K562 (cell line): ENCODE data around the gene TFEC. TPM values are rescaled to one million over a fixed set of nuclear protein-coding genes. Genes with fewer than 3 reads are reported as not detected.

Experiments used
- ATAC-seq: fragments of 200-7000 bp; cut with Tn5 transposase; 3 replicates; pipeline ENCODE4 v1.9.1; 2020; ENCODE audit warnings: moderate library complexity
- BruUV-seq: library from RNA; stranded (reverse); fragments of 400-500 nt; replicated peaks from 2 replicates; lab custom pipeline; 2021; lab: Mats Ljungman, UMichigan
- CTCF ChIA-PET: fragments of 300-600 bp; formaldehyde crosslinking; extraction: SDS; loops from one replicate; lab custom pipeline; 2021; ENCODE audit warnings: low intra/inter-chr PET ratio; lab: Yijun Ruan, JAX
- POLR2A ChIA-PET: fragments of 300-600, 350-650 bp; sonication (Branson Sonifier 250); formaldehyde crosslinking; extraction: SDS; loops from one replicate; lab custom pipeline; 2021; ENCODE audit warnings: antibody characterized with exemption, inconsistent platforms; lab: Yijun Ruan, JAX
- DNase-seq, 4 experiments: peaks; one replicate each; pipeline versions ENCODE4 v3.0.0 to v3.0.0-alpha.2; 2011 to 2018; ENCODE audit warnings: low spot score in 3 of 4, mixed read lengths in 3 of 4; ENCODE audit errors: extremely low read depth in 1 of 4
- FAIRE-seq: peaks from 2 replicates; lab custom pipeline; 2011; peaks lifted over from hg19 to GRCh38; lab: Jason Lieb, UNC
- H2AFZ ChIP-seq: 2 replicates; pipeline ENCODE4 v1.6.0; 2011; ENCODE audit warnings: low read depth, low read length, control low read depth, inconsistent platforms
- H3K27ac ChIP-seq: fragments of 200-600 bp; 3 replicates; pipeline ENCODE4 v1.8.0; 2011; ENCODE audit warnings: low read depth, mild to moderate bottlenecking, control low read depth, inconsistent platforms, low read length, moderate library complexity, mixed read lengths; ENCODE audit errors: extremely low read depth
- H3K27me3 ChIP-seq, 2 experiments: fragments of 300-600 bp in 1 of 2; 2 replicates in 1 of 2; 3 replicates in 1 of 2; pipeline versions ENCODE4 v1.6.0 to v1.8.0; 2011; ENCODE audit warnings: inconsistent platforms in 2 of 2, low read length in 2 of 2, mild to moderate bottlenecking in 1 of 2, mixed read lengths in 1 of 2, moderate library complexity in 1 of 2; ENCODE audit not compliant: control insufficient read depth in 2 of 2, insufficient read depth in 2 of 2
- H3K36me3 ChIP-seq: fragments of 300-600 bp; 3 replicates; pipeline ENCODE4 v1.8.0; 2011; ENCODE audit warnings: mild to moderate bottlenecking, low read length, inconsistent platforms; ENCODE audit not compliant: control insufficient read depth, insufficient read depth
- H3K4me1 ChIP-seq, 2 experiments: fragments of 200-600 bp in 1 of 2; replicated peaks in 1 of 2; 2 replicates in 1 of 2; 3 replicates in 1 of 2; pipeline versions ENCODE4 v1.5.1 to v1.8.0; 2011; ENCODE audit warnings: inconsistent platforms in 2 of 2, low read length in 2 of 2, mild to moderate bottlenecking in 1 of 2, mixed read lengths in 1 of 2, moderate library complexity in 1 of 2; ENCODE audit not compliant: control insufficient read depth in 2 of 2, insufficient read depth in 2 of 2
- H3K4me2 ChIP-seq: 2 replicates; pipeline ENCODE4 v1.6.1; 2011; ENCODE audit warnings: low read length, control low read depth, inconsistent platforms, mixed read lengths; ENCODE audit not compliant: insufficient read depth
- H3K4me3 ChIP-seq: fragments of 200-600 bp; sonication (generic), shearing (Covaris generic); 2 replicates; pipeline ENCODE4 v1.5.1; 2016; ENCODE audit warnings: control low read depth, inconsistent platforms
- H3K79me2 ChIP-seq: fragments of 200-600 bp; 3 replicates; pipeline ENCODE4 v1.8.0; 2011; ENCODE audit warnings: low read length, inconsistent platforms; ENCODE audit not compliant: control insufficient read depth, insufficient read depth
- H3K9ac ChIP-seq, 2 experiments: 2 replicates each; pipeline versions ENCODE4 v1.6.0 to v1.6.1; 2011; ENCODE audit warnings: low read depth in 2 of 2, low read length in 2 of 2, control low read depth in 1 of 2, inconsistent platforms in 1 of 2, mild to moderate bottlenecking in 1 of 2, mixed read lengths in 1 of 2; ENCODE audit not compliant: insufficient read depth in 1 of 2
- H3K9me1 ChIP-seq: one replicate; pipeline ENCODE4 v1.6.0; 2011; ENCODE audit warnings: inconsistent platforms, mild to moderate bottlenecking, low read length, moderate library complexity; ENCODE audit not compliant: control insufficient read depth, insufficient read depth
- H3K9me3 ChIP-seq: replicated peaks from 2 replicates; pipeline ENCODE4 v1.5.1; 2011; ENCODE audit warnings: low read depth, low read length, inconsistent platforms; ENCODE audit not compliant: control insufficient read depth, insufficient read depth
- H4K20me1 ChIP-seq: replicated peaks from 2 replicates; pipeline ENCODE4 v1.6.1; 2011; ENCODE audit warnings: low read length, inconsistent platforms, mixed read lengths; ENCODE audit not compliant: control insufficient read depth, insufficient read depth
- HINFP ChIP-seq: fragments of 450-650 bp; conservative IDR thresholded peaks from 2 replicates; pipeline ENCODE4 v1.6.1; 2016; ENCODE audit warnings: missing genetic modification characterization, low read depth, mild to moderate bottlenecking, control low read depth, missing compliant biosample characterization
- HIVEP1 ChIP-seq: fragments of 250-450 bp; sonication (Bioruptor Pico); IDR thresholded peaks from 2 replicates; pipeline ENCODE4 v1.4.0; 2020; ENCODE audit warnings: mild to moderate bottlenecking
- JUNB ChIP-seq: fragments of 450-650 bp; formaldehyde crosslinking; conservative IDR thresholded peaks from 2 replicates; pipeline ENCODE4 v1.4.0; 2020; ENCODE audit warnings: mild to moderate bottlenecking
- JUND ChIP-seq, 2 experiments: IDR thresholded peaks; 2 replicates in 1 of 2; 3 replicates in 1 of 2; pipeline ENCODE4 v1.6.1; 2011; ENCODE audit warnings: borderline replicate concordance in 2 of 2, low read depth in 2 of 2, low read length in 2 of 2, improper control_type of control experiment in 1 of 2, missing biosample characterization in 1 of 2, missing genetic modification characterization in 1 of 2, missing genetic modification reagents in 1 of 2
- MCM5 ChIP-seq: fragments of 450-650 bp; IDR thresholded peaks from 2 replicates; pipeline ENCODE4 v1.6.1; 2016; ENCODE audit warnings: low read depth
- MTA1 ChIP-seq: fragments of 450-650 bp; IDR thresholded peaks from 2 replicates; pipeline ENCODE4 v1.6.1; 2017; ENCODE audit warnings: borderline replicate concordance
- RAD51 ChIP-seq: fragments of 450-650 bp; IDR thresholded peaks from 2 replicates; pipeline ENCODE4 v1.7.1; 2016; ENCODE audit warnings: low read depth, mild to moderate bottlenecking, borderline replicate concordance
- RBM17 ChIP-seq: fragments of 200-400 bp; formaldehyde crosslinking; IDR thresholded peaks from 2 replicates; pipeline ENCODE4 v1.6.1; 2017; ENCODE audit warnings: low read depth, mild to moderate bottlenecking, low read length, borderline replicate concordance
- RBM25 ChIP-seq: fragments of 200-400 bp; formaldehyde crosslinking; IDR thresholded peaks from 2 replicates; pipeline ENCODE4 v1.6.1; 2018; ENCODE audit warnings: low read length, low read depth, moderate library complexity; ENCODE audit not compliant: severe bottlenecking
- TFE3 ChIP-seq: fragments of 450-650 bp; formaldehyde crosslinking; IDR thresholded peaks from 2 replicates; pipeline ENCODE4 v1.4.0; 2020; ENCODE audit warnings: mild to moderate bottlenecking, mixed read lengths
- ZKSCAN1 ChIP-seq: fragments of 150-350 bp; IDR thresholded peaks from 2 replicates; pipeline ENCODE4 v1.6.1; 2016; ENCODE audit warnings: low read depth, low read length
- ZNF324 ChIP-seq: fragments of 250-450 bp; sonication (Bioruptor Pico); IDR thresholded peaks from 2 replicates; pipeline ENCODE4 v1.4.0; 2020; ENCODE audit warnings: mild to moderate bottlenecking
- ZNF589 ChIP-seq: fragments of 200-800 bp; sonication (Bioruptor generic); IDR thresholded peaks from 2 replicates; pipeline ENCODE4 v1.6.1; 2016; ENCODE audit warnings: low read depth, missing genetic modification characterization, missing compliant biosample characterization
- ZNF609 ChIP-seq: sonication (generic); formaldehyde crosslinking; IDR thresholded peaks from 2 replicates; pipeline ENCODE4 v1.8.1; 2023; ENCODE audit warnings: missing genetic modification reagents, mild to moderate bottlenecking, borderline replicate concordance
- WGBS: fragments of 100-300 bp; shearing (Covaris generic); methylation state at CpG from one replicate; pipeline ENCODE4 v1.1.6; 2016; ENCODE audit warnings: low coverage, mixed read lengths; ENCODE audit not compliant: insufficient coverage; ENCODE audit errors: missing lambda C conversion rate; 5-methylcytosine and 5-hydroxymethylcytosine counted together
- in situ Hi-C: fragments of 300-500 bp; cut with MboI; formaldehyde crosslinking; loops from 4 replicates; pipeline ENCODE4 v1.15.0; 2018; ENCODE audit warnings: inconsistent platforms, mixed read lengths
- intact Hi-C: fragments of 100-400 bp; cut with micrococcal nuclease; formaldehyde crosslinking; loops from 2 replicates; pipeline ENCODE4 v1.14.2; 2022
- polyA plus RNA-seq, 8 experiments: library from polyadenylated mRNA; depleted of rRNA in 4 of 8; stranded (reverse) in 5 of 8; unstranded in 3 of 8; fragments of >200 nt; fragmentation: Nextera tagmentation in 2 of 8; fragmentation: Illumina TruSeq in 1 of 8; extraction: Ambion mirVana in 2 of 8; extraction: Trizol in 1 of 8; gene quantifications; 2 replicates each; pipeline versions ENCODE4 v1.2.1 to v1.2.3, GENCODE V29; 2011 to 2014; ENCODE audit warnings: inconsistent platforms in 1 of 8, missing spikeins in 1 of 8
- total RNA-seq, 7 experiments: library from RNA; depleted of rRNA in 6 of 7; stranded (reverse); fragments of >200 nt in 6 of 7; fragmentation: Illumina TruSeq in 2 of 7; extraction: Trizol in 2 of 7; gene quantifications; 2 replicates each; pipeline versions ENCODE4 v1.2.1 to v1.2.3, GENCODE V29; 2011 to 2021; ENCODE audit warnings: low replicate concordance in 1 of 7

Gene TFEC
- total and polyA plus RNA-seq, 9 of the 15 experiments (the other 6 are each of a cell fraction or from before 2014, with no cell fraction given) = 0.01 TPM; not detected in 8

- TF ChIP-seq ZNF324 (no peak), ZNF609 (no peak), HIVEP1 (CRISPR knock-in tag) (no peak), ZNF589 (CRISPR knock-in tag) (no peak), ZKSCAN1 (no peak), RAD51 (peak; percentile 35; the same call in 1 of the 2 replicates), JUNB (CRISPR knock-in tag) (no peak), RBM17 (no peak), TFE3 (CRISPR knock-in tag) (peak; percentile 93), RBM25 (no peak), JUND (IDR thresholded peaks at IDR 0.05; ENCODE audit: borderline replicate concordance, low read depth, low read length) (no peak), JUND (tag; IDR thresholded peaks at IDR 0.05; ENCODE audit: borderline replicate concordance, low read depth, low read length) (no peak), HINFP (no peak), MCM5 (no peak), MTA1 (no peak)
- TF ChIP-seq, all 486 proteins: peak for 2
- H3K9ac ChIP-seq = no peak overlapping the region
- H3K36me3 ChIP-seq = no peaks in the 10 kb centered on the region
- FAIRE-seq = no peak
- DNase-seq = no peak
- H3K4me3 ChIP-seq = no peak overlapping the region
- in situ Hi-C loops = no loop called here
- no TSS peak for BruUV-seq
- no peaks in the 10 kb centered on the region for H3K9me1 ChIP-seq
- H3K4me2 ChIP-seq = no peak overlapping the region
- H4K20me1 ChIP-seq = no peaks in the 10 kb centered on the region
- no peak for ATAC-seq
- H2AFZ ChIP-seq = no peak overlapping the region
- no peaks in the 10 kb centered on the region for H3K9me3 ChIP-seq
- no peak overlapping the region for H3K27ac ChIP-seq
- 0% methylated on average over 2 of the region's 2 CpGs for WGBS
- no peaks in the 10 kb centered on the region for H3K27me3 ChIP-seq
- CTCF ChIA-PET = no interaction called here
- H3K79me2 ChIP-seq = no peaks in the 10 kb centered on the region
- no peaks in the 10 kb centered on the region for H3K4me1 ChIP-seq
- POLR2A ChIA-PET = interaction anchor here (0.6 kb wide), 1 partner anchor 137 kb away, joined by 3 read pairs; no protein-coding TSS in a partner anchor
- intact Hi-C loops = no loop called here
Observed at GRCh38 chr7:116032886-116033285, 2.3 kb upstream of the TFEC start.
